ENCODE data around the gene MOSPD2. TPM values are rescaled to one million over a fixed set of nuclear protein-coding genes. Genes with fewer than 3 reads are reported as not detected.

MOSPD2 gene
- total and polyA plus RNA-seq, 2 of the 8 experiments (the other 6 are each of a cell fraction or from before 2014, with no cell fraction given) = 4.5 to 12.1 TPM

DNA sequence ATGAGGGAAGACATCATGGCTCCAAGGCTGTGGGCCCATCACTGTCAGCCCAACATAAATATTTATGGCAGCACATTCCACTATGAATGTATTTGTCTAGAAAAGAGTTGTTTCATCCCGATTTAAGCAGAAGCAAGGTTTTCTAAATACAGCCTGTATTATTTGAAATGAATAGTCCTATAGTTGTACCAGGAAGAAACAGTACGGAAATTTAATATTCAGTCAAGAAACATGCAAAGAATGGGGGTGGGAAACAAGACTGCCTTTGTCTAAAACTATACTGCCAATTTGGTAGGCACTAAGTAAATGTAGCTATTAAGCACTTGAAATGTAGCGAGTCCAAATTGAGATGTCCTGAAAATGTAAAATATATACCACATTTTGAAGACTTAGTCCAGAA, 69.1 kb downstream of the MOSPD2 start:
- Histone ChIP-seq H3K23ac (ENCODE audit: insufficient read length) (no peak overlapping the region), H3K4me1 (replicated peaks in 1 of 4; ENCODE audit: control insufficient read depth in 3 of 4, insufficient read depth in 4 of 4, low read length in 3 of 4) (no peaks in the 10 kb centered on the region), H3K56ac (replicated peaks; ENCODE audit: insufficient read length, low read depth, low read length) (no peak overlapping the region), H3K79me1 (ENCODE audit: low read depth, low read length) (no peaks in the 10 kb centered on the region), H2BK12ac (ENCODE audit: low read depth, low read length) (no peak overlapping the region), H3K23me2 (ENCODE audit: low read depth, low read length) (no peaks in the 10 kb centered on the region), H3K79me2 (ENCODE audit: control insufficient read depth in 1 of 2, insufficient read depth in 2 of 2, low read length in 2 of 2) (no peaks in the 10 kb centered on the region), H4K91ac (replicated peaks; ENCODE audit: insufficient read length, low read length) (no peak overlapping the region), H3K27ac (ENCODE audit: low read depth, low read length) (no peak overlapping the region), H2BK120ac (replicated peaks; ENCODE audit: low read depth, low read length) (no peak overlapping the region), H3K4me2 (ENCODE audit: insufficient read depth in 1 of 2, low read depth in 2 of 2, low read length in 2 of 2) (no peak overlapping the region), H3K4me3 (ENCODE audit: extremely low read depth in 1 of 4, insufficient read depth in 2 of 4, low read depth in 3 of 4, low read length in 4 of 4) (no peak overlapping the region), H3K27me3 (replicated peaks in 1 of 4; ENCODE audit: control insufficient read depth in 3 of 4, extremely low read depth in 1 of 4, insufficient read depth in 3 of 4, low read length in 3 of 4) (no peaks in the 10 kb centered on the region), H2AFZ (ENCODE audit: low read length) (no peak overlapping the region), H4K5ac (ENCODE audit: insufficient read length, low read depth, low read length) (no peak overlapping the region), H2BK20ac (ENCODE audit: low read length) (no peak overlapping the region), H3K9me3 (ENCODE audit: insufficient read depth in 2 of 2, low read depth in 1 of 2, low read length in 1 of 2) (no peaks in the 10 kb centered on the region), H4K20me1 (replicated peaks in 1 of 2; ENCODE audit: control insufficient read depth in 1 of 2, insufficient read depth in 2 of 2, low read length in 2 of 2) (no peaks in the 10 kb centered on the region), H3K4ac (replicated peaks; ENCODE audit: insufficient read length, low read depth, low read length) (no peak overlapping the region), H2BK5ac (ENCODE audit: low read depth, low read length) (no peak overlapping the region), H3K14ac (ENCODE audit: insufficient read length) (no peak overlapping the region), H2AK5ac (ENCODE audit: low read depth, low read length) (no peak overlapping the region), H3K9ac (replicated peaks in 1 of 4; ENCODE audit: extremely low read depth in 1 of 4, low read depth in 3 of 4, low read length in 3 of 4) (no peak overlapping the region), H3K36me3 (ENCODE audit: control insufficient read depth in 2 of 4, insufficient read depth in 4 of 4, low read length in 3 of 4) (no peaks in the 10 kb centered on the region), H2BK15ac (ENCODE audit: low read length) (no peak overlapping the region), H3K18ac (ENCODE audit: extremely low read depth, low read length) (no peak overlapping the region), H4K8ac (ENCODE audit: extremely low read depth, insufficient read depth, low read length) (no peak overlapping the region)
- CTCF ChIA-PET (ENCODE audit: partially characterized antibody) = no interaction called here
- TF ChIP-seq BCL11A (IDR thresholded peaks at IDR 0.05; ENCODE audit: low read depth in 2 of 2, low read length in 2 of 2) (no peak), CHD2 (IDR thresholded peaks at IDR 0.05; ENCODE audit: low read length) (no peak), FOSL1 (IDR thresholded peaks at IDR 0.05; ENCODE audit: insufficient read depth, low read depth, low read length) (no peak), SUZ12 (IDR thresholded peaks at IDR 0.05; ENCODE audit: low read length) (no peak), MAFK (IDR thresholded peaks at IDR 0.05; ENCODE audit: low read depth, low read length) (no peak), KDM5A (IDR thresholded peaks at IDR 0.05; ENCODE audit: low read length) (no peak), ASH2L (IDR thresholded peaks at IDR 0.05; ENCODE audit: low read length) (no peak), RBBP5 (IDR thresholded peaks at IDR 0.05; ENCODE audit: borderline replicate concordance, low read depth, low read length) (no peak), YY1 (IDR thresholded peaks at IDR 0.05; ENCODE audit: low read depth, low read length) (no peak), HDAC2 (IDR thresholded peaks at IDR 0.05; ENCODE audit: borderline replicate concordance in 1 of 2, low read depth in 2 of 2, low read length in 2 of 2) (no peak)
- TF ChIP-seq, protein P1, sequence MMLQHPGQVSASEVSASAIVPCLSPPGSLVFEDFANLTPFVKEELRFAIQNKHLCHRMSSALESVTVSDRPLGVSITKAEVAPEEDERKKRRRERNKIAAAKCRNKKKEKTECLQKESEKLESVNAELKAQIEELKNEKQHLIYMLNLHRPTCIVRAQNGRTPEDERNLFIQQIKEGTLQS (IDR thresholded peaks at IDR 0.05; ENCODE audit: insufficient read depth, low read depth, low read length) = no peak
- TF ChIP-seq, protein P2, sequence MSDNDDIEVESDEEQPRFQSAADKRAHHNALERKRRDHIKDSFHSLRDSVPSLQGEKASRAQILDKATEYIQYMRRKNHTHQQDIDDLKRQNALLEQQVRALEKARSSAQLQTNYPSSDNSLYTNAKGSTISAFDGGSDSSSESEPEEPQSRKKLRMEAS (IDR thresholded peaks at IDR 0.05) = no peak
- FAIRE-seq = no peak
- no peak for DNase-seq (ENCODE audit: low read depth in 1 of 2, low spot score in 2 of 2)
- POLR2A ChIA-PET (ENCODE audit: partially characterized antibody) = no interaction called here
- 89% methylated on average over 3 of the region's 3 CpGs; no CpG with 5 or more reads in 1 of the 2 experiments for WGBS, 2 experiments (ENCODE audit: extremely low coverage in 1 of 2, insufficient coverage in 1 of 2, insufficient read length in 1 of 2, insufficient replicate concordance in 2 of 2, low coverage in 1 of 2, low lambda C conversion rate in 2 of 2, missing lambda C conversion rate in 1 of 2)

Data from H1 (cell line).